ENCODE data around the gene POU6F2. TPM values are rescaled to one million over a fixed set of nuclear protein-coding genes. Genes with fewer than 3 reads are reported as not detected.

The POU6F2 gene
- total RNA-seq, 1 experiment from 2014 or later: 0.27 TPM

DNA sequence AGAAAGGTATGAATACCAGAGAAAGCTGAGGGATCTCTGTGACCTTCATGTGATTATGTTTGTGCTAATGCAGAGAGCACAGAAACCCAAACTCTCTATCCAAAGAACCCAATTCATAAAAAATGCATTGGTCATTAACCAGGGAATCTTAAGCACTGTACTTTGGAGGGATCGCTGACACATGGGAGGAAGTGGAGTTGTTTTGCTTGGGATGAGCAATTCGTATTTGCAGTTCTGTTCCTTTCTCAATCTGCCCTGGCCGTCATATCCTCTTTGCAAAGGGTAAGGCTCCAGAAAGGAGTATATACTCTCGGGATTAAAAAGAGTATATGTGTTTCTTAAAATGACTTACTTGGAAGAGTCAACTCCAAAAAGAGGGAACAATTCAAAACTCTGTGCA, 221.3 kb downstream of the POU6F2 start:
- CTCF ChIA-PET: no interaction called here
- Histone ChIP-seq H4K20me1 (ENCODE audit: insufficient read depth) (no peaks in the 10 kb centered on the region), H3K9me3 (ENCODE audit: control insufficient read depth in 1 of 2, insufficient read depth in 1 of 2, low read depth in 1 of 2, low read length in 2 of 2) (no peaks in the 10 kb centered on the region), H3K79me2 (ENCODE audit: insufficient read depth, low read length) (no peaks in the 10 kb centered on the region), H3K27ac (ENCODE audit: low read depth, low read length) (no peak overlapping the region), H3K4me3 (replicated peaks in 1 of 2; ENCODE audit: low read depth in 1 of 2, low read length in 2 of 2) (no peak overlapping the region), H3K36me3 (ENCODE audit: control insufficient read depth in 1 of 2, insufficient read depth in 2 of 2, low read length in 2 of 2) (no peaks in the 10 kb centered on the region), H2AFZ (ENCODE audit: low read depth, low read length, poor library complexity, severe bottlenecking) (no peak overlapping the region), H3K9me2 (ENCODE audit: insufficient read depth) (no peaks in the 10 kb centered on the region), H3K4me2 (ENCODE audit: low read length) (no peak overlapping the region), H3K4me1 (ENCODE audit: control insufficient read depth in 1 of 2, insufficient read depth in 2 of 2, low read length in 2 of 2) (no peaks in the 10 kb centered on the region), H3K27me3 (ENCODE audit: insufficient read depth, low read length) (peaks cover 26% of the 10 kb centered on the region; the same call in 1 of the 2 replicates), H3K9ac (ENCODE audit: low read length) (no peak overlapping the region)
- ATAC-seq (no peak), DNase-seq (ENCODE audit: low read depth, low spot score) (no peak)
- POLR2A ChIA-PET: no interaction called here
- no TSS peak for BruUV-seq (replicated peaks)
- intact Hi-C loops (cut with micrococcal nuclease): no loop called here
- RAD21 ChIA-PET (ENCODE audit: low non-redundant PET in 1 of 2, low total read pairs in 2 of 2, uncharacterized antibody in 2 of 2, unreplicated experiment in 2 of 2): no interaction called here
- TF ChIP-seq EGR1 (IDR thresholded peaks at IDR 0.05; ENCODE audit: low read depth): no peak
- TF ChIP-seq SRF (IDR thresholded peaks at IDR 0.05; ENCODE audit: low read depth): no peak
- TF ChIP-seq ZBTB33 (IDR thresholded peaks at IDR 0.05; ENCODE audit: extremely low read depth, insufficient replicate concordance, low read length): no peak
- TF ChIP-seq, protein P1, sequence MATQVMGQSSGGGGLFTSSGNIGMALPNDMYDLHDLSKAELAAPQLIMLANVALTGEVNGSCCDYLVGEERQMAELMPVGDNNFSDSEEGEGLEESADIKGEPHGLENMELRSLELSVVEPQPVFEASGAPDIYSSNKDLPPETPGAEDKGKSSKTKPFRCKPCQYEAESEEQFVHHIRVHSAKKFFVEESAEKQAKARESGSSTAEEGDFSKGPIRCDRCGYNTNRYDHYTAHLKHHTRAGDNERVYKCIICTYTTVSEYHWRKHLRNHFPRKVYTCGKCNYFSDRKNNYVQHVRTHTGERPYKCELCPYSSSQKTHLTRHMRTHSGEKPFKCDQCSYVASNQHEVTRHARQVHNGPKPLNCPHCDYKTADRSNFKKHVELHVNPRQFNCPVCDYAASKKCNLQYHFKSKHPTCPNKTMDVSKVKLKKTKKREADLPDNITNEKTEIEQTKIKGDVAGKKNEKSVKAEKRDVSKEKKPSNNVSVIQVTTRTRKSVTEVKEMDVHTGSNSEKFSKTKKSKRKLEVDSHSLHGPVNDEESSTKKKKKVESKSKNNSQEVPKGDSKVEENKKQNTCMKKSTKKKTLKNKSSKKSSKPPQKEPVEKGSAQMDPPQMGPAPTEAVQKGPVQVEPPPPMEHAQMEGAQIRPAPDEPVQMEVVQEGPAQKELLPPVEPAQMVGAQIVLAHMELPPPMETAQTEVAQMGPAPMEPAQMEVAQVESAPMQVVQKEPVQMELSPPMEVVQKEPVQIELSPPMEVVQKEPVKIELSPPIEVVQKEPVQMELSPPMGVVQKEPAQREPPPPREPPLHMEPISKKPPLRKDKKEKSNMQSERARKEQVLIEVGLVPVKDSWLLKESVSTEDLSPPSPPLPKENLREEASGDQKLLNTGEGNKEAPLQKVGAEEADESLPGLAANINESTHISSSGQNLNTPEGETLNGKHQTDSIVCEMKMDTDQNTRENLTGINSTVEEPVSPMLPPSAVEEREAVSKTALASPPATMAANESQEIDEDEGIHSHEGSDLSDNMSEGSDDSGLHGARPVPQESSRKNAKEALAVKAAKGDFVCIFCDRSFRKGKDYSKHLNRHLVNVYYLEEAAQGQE (IDR thresholded peaks at IDR 0.05; ENCODE audit: low read depth): no peak
- no peak for TF ChIP-seq SP1 (IDR thresholded peaks at IDR 0.05; ENCODE audit: low read depth)
- TF ChIP-seq ZNF274 (IDR thresholded peaks at IDR 0.05; ENCODE audit: low read depth, low read length): no peak
- no peak for TF ChIP-seq FOSL1 (IDR thresholded peaks at IDR 0.05; ENCODE audit: low read depth)
- no peak for TF ChIP-seq JUND (IDR thresholded peaks at IDR 0.05)
- TF ChIP-seq POLR2A (IDR thresholded peaks at IDR 0.05; ENCODE audit: borderline replicate concordance, extremely low read depth, insufficient read depth, insufficient read length): no peak
- no peak for TF ChIP-seq CBX3 (IDR thresholded peaks at IDR 0.05; ENCODE audit: low read depth)
